T47D (cell line): Measurements from ENCODE around the gene PLG.
"Not testable (repeated sequence)": the region's sequence is repeated elsewhere in the genome, so short reads cannot be mapped to it uniquely, and the experiment has no call there.

Source experiments
- DNase-seq, 2 experiments: peaks; one replicate each; pipeline versions ENCODE4 v3.0.0 to v3.0.0-alpha.2; 2011 to 2012; ENCODE audit warnings: low read depth in 1 of 2, low spot score in 1 of 2
- JUND ChIP-seq: IDR thresholded peaks from 2 replicates; pipeline ENCODE4 v1.6.1; 2012; ENCODE audit warnings: low read depth
- in situ Hi-C: cut with HindIII; loops from 2 replicates; pipeline ENCODE4 v1.10.0; 2016; ENCODE audit warnings: low sequenced_read_pairs, low pct_unique_long_range_greater_than_20kb

Gene PLG

DNA sequence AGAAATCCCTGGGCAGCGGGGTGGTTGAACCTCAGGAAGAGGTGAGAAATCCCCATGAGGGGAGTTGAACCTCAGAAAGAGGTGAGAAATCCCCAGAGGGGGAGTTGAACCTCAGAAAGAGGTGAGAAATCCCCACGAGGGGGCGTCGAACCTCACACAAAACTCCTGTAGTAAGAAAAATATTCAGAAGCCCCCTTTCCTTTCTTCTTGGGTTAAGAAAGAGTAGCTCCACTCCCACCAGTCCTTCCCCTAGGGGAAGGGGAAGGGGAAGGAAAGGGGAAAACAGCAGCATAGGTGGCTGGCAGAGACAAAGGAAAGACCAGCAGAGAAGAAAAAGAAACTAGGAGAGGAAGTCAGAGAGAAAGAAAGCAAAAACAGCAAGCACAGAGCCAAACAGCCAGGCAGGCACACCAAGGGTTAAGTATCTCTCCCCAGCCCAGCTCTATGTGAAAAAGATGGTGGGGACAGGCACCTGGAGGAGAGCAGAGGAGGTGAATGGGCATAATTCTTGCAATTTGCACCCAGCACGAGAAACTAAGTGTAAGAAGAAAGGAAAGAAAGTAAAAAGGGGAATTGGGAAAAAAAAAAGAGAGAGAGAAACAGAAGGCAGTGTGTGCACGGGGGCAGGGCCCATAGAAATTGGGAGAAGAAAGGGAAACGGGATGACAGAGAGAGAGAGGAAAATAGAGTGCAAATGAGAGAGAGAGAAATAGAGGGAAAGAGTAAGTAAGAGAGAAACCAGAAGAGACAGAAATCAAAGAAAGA lies 88.2 kb downstream of the PLG start:
- TF ChIP-seq JUND = no peak
- in situ Hi-C loops = no loop called here
- DNase-seq = peak in 1 of 2 experiments; percentile 42

DNA sequence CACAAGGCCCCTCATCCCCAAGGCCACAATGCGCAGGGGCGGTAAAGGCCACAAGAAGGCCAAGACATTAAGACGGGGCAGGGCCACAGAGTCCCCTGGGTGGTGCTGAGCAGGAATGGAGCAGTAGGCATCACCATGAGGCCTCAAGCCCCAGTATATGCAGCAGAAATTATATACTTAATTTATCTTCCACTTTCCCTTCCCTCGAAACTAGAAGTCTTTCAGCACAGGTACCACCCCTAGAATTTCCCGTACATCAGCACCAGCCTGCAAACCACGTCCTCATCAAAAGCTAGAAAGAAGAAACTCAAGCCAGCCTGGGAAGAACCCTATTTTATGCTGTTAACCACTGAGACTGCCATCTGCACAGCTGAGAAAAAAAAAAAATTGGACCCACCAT lies 89.4 kb downstream of the PLG start:
- no peak for DNase-seq
- TF ChIP-seq JUND = no peak
- in situ Hi-C loops = no loop called here

DNA sequence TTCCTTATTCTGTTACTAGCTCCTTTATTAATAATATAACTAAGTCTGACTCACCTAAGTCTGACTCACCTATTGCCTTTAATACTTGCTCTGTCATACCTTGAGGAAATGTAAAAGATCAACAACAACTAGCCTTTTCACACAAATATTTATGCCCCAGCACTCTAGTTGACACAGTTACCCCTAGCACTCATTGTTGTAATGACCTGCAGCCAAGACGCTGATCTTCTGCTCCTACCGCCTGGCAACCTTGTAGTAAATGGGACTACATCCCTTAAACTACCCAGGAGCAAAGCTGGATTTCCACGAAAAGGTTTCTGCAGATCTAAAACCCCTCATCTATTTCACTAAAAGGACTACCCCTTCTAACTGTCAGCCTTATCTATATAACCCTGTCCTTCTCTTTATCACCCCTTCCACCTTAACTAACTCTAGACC lies 90.0 kb downstream of the PLG start:
- TF ChIP-seq JUND = no peak
- DNase-seq = no peak
- in situ Hi-C loops = no loop called here

DNA sequence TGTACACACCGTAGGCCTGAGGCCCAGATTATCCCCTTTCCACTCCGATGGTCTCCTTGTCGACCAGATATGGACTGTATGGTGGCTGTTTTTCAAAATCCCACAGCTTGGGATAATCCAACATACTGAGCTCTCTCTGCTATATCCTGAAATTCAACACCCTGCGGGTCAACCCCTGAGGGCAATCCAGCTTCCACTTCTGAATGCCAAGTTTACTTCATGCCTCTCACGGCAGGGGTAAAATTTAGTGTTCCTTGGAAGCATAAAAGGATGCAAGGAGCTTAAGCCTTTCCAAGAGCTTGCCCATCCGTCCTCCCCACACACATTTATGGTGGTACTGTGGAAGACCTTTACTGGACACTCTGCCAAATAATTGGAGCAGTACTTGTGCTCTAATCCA lies 90.7 kb downstream of the PLG start:
- DNase-seq = peak in 1 of 2 experiments; percentile 69
- TF ChIP-seq JUND = no peak
- in situ Hi-C loops = no loop called here

DNA sequence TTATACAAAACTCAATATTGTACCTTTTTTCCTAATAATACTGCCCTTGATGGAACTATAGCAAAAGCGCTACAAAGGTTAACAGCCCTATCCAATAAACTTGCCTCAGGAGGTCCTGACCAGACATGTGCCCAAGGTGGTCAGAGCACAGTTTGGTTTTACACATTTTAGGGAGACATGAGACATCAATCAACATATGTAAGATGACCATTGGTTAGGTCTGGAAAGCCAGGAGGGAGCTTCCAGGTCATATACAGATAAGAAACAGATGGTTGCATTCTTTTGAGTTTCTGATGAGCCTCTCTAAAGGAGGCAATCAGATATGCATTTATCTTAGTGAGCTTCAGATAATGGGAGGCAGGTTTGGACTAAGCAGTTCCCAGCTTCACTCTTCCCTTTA lies 91.6 kb downstream of the PLG start:
- no peak for DNase-seq
- in situ Hi-C loops = no loop called here
- TF ChIP-seq JUND = no peak

DNA sequence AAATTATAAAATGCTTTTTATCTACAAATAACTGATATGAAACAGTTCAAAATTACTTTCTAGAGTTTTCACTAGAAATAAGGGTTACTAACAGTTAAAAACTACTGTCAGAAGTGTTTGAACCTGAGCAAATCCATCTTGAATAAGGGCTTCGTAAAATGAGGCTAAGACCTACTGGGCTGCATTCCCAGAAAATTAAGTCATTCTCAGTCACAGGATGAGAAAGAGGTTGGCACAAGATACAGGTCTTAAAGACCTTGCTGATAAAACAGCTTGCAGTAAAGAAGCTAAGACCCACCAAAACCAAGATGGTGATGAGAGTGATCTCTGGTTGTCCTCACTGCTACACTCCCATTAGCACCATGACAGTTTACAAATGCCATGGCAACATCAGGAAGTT lies 93.7 kb downstream of the PLG start:
- in situ Hi-C loops = no loop called here
- TF ChIP-seq JUND = no peak
- no peak for DNase-seq

DNA sequence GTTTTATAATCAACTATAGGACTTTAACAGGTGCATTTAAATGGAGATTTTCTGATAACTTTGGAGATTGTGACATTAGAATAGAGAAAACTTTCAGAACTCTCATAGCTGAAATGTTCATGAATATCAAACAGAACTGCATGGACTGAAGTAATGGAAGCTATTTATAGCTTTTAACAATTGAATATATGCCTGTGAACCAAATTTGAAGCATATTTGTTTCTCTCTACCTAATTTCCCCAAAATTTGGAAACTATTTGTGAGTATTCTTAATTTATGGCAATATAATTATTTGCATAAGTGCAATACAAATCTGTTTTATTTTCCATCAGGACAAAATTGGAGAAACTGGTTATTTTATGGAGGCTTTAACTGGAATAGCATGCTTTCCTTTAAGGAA lies 96.6 kb downstream of the PLG start:
- in situ Hi-C loops = no loop called here
- no peak for DNase-seq

DNA sequence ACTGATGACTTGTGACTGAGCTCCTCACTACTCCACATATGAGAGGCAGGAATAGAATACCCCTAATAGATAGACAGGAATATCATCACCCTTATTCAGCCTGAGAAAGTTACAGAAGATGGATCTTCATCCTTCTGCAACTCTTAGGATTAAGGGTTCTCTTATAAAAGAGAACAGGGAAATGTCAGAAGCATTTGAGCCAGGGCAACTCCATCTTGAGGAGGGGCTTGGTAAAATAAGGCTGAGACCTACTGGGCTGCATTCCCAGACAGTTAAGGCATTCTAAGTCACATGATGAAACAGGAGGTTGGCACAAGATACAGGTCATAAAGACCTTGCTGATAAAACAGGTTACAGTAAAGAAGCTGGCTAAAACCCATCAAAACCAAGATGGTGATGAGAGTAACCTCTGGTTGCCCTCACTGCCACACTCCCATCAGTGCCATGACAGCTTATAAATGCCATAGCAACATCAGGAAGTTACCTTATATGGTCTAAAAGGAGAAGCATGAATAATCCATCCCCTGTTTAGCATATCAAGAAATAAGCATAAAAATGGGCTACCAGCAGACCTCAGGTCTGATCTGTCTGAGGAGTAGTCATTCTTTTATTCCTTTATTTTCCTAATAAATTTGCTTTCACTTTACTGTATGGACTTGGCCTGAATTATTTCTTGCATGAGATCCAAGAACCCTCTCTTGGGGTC lies 97.9 kb downstream of the PLG start:
- no peak for DNase-seq
- no peak for TF ChIP-seq JUND
- in situ Hi-C loops = no loop called here

More for the DNA sequence above, 96.6 kb downstream of the PLG start:
- TF ChIP-seq JUND = no peak

DNA sequence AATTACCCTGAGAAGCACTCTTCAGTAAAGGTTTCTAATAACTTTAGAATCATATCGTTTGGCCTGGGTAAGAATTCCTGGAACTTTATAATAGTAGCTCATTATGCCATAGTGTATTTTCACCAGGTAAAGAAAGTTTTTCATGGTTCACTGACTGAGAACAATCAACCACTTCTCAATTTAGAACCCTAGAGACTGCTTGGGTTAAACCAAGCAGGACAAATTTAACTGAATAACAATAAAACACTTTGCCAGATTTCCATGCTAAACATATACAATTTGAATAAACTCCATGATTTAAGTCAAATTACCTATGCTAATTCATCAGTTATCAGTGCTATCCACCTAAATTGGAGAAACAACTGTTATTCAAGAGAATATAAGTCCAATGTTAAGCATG lies 99.4 kb downstream of the PLG start:
- no peak for TF ChIP-seq JUND
- in situ Hi-C loops = no loop called here
- DNase-seq = no peak

DNA sequence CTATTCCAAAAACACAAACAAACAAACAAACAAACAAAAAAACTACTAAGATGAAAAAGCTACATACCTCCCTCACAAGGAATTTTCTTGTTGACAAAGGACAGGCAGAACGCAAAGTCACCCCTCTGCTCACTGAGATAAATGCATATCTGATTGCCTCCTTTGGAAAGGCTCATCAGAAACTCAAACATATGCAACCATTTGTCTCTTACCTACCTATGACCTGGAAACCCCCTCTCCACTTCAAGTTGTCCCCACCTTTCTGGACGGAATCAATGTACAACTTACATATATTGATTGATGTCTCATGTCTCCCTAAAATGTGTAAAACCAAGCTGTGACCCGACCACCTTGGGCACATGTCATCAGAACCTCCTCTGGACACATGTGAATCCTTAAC lies 100.0 kb downstream of the PLG start:
- in situ Hi-C loops = not testable (repeated sequence)

More for the DNA sequence above, 100.0 kb downstream of the PLG start:
- not testable (repeated sequence) for DNase-seq
